HCT116 (cell line): ENCODE measurements around the gene TSSK2. TPM values are rescaled to one million over a fixed set of nuclear protein-coding genes. Genes with fewer than 3 reads are reported as not detected.

Source experiments
- ATAC-seq: fragments of 200-7000 bp; cut with Tn5 transposase; 2 replicates; pipeline ENCODE4 v1.9.1; 2020; ENCODE audit warnings: mild to moderate bottlenecking, moderate library complexity
- BruUV-seq: library from RNA; stranded (reverse); fragments of 400-500 nt; replicated peaks from 2 replicates; lab custom pipeline; 2021; lab: Mats Ljungman, UMichigan
- CTCF ChIA-PET: fragments of 300-600 bp; sonication (Branson Sonifier 250); formaldehyde crosslinking; loops from one replicate; lab custom pipeline; 2021; ENCODE audit warnings: antibody characterized with exemption; lab: Charles Lee
- POLR2A ChIA-PET: fragments of 300-600, 350-600 bp; sonication (Branson Sonifier 250); formaldehyde crosslinking; loops from one replicate; lab custom pipeline; 2021; ENCODE audit warnings: antibody characterized with exemption; lab: Charles Lee
- RAD21 ChIA-PET, 2 experiments: fragments of 300-600 bp; sonication (Branson Sonifier 250); formaldehyde crosslinking; loops; one replicate each; lab custom pipeline; 2023; ENCODE audit warnings: low total read pairs in 2 of 2; ENCODE audit not compliant: uncharacterized antibody in 2 of 2, unreplicated experiment in 2 of 2, low non-redundant PET in 1 of 2; lab: Charles Lee
- DNase-seq: peaks from one replicate; pipeline ENCODE4 v3.0.0-alpha.2; 2010; ENCODE audit warnings: low read depth, low spot score
- H2AFZ ChIP-seq: fragments of 200-600 bp; shearing (Covaris generic), sonication (generic); 2 replicates; pipeline ENCODE4 v1.6.1; 2017; ENCODE audit warnings: low read depth, mixed run types, mixed read lengths, antibody characterized with exemption, low read length; ENCODE audit not compliant: poor library complexity, severe bottlenecking
- H3K27ac ChIP-seq: 2 replicates; pipeline ENCODE4 v1.5.1; 2012; ENCODE audit warnings: low read depth, low read length
- H3K27me3 ChIP-seq: fragments of 200-600 bp; sonication (generic); 2 replicates; pipeline ENCODE4 v1.6.1; 2016; ENCODE audit warnings: mixed run types, low read length, mixed read lengths; ENCODE audit not compliant: insufficient read depth
- H3K36me3 ChIP-seq, 2 experiments: fragments of 200-500 bp in 1 of 2; fragments of 200-600 bp in 1 of 2; sonication (Bioruptor generic) in 1 of 2; sonication (generic) in 1 of 2; 2 replicates each; pipeline versions ENCODE4 v1.5.1 to v1.6.1; 2014 to 2016; ENCODE audit warnings: low read length in 2 of 2, inconsistent platforms in 1 of 2, mixed read lengths in 1 of 2, mixed run types in 1 of 2; ENCODE audit not compliant: insufficient read depth in 2 of 2, control insufficient read depth in 1 of 2
- H3K4me1 ChIP-seq, 2 experiments: fragments of 200-600 bp in 1 of 2; sonication (generic) in 1 of 2; 2 replicates each; pipeline versions ENCODE4 v1.5.1 to v1.6.1; 2012 to 2017; ENCODE audit warnings: low read length in 2 of 2, inconsistent platforms in 1 of 2, mild to moderate bottlenecking in 1 of 2, mixed read lengths in 1 of 2, mixed run types in 1 of 2, moderate library complexity in 1 of 2; ENCODE audit not compliant: insufficient read depth in 2 of 2, control insufficient read depth in 1 of 2
- H3K4me2 ChIP-seq: fragments of 200-600 bp; sonication (generic); 2 replicates; pipeline ENCODE4 v1.6.1; 2017; ENCODE audit warnings: mixed run types, low read length, mixed read lengths
- H3K4me3 ChIP-seq, 2 experiments: fragments of 200-600 bp in 1 of 2; sonication (generic) in 1 of 2; replicated peaks in 1 of 2; 2 replicates each; pipeline ENCODE4 v1.5.1; 2011 to 2016; ENCODE audit warnings: low read length in 2 of 2, control low read depth in 1 of 2, low read depth in 1 of 2, mild to moderate bottlenecking in 1 of 2, mixed read lengths in 1 of 2, mixed run types in 1 of 2
- H3K79me2 ChIP-seq: fragments of 200-600 bp; sonication (generic); 2 replicates; pipeline ENCODE4 v1.6.1; 2017; ENCODE audit warnings: mild to moderate bottlenecking, mixed run types, low read length, moderate library complexity, mixed read lengths; ENCODE audit not compliant: insufficient read depth
- H3K9ac ChIP-seq: fragments of 200-600 bp; sonication (generic); 2 replicates; pipeline ENCODE4 v1.6.1; 2016; ENCODE audit warnings: low read length, mixed read lengths
- H3K9me2 ChIP-seq: fragments of 200-600 bp; sonication (generic), shearing (Covaris generic); 2 replicates; pipeline ENCODE4 v1.6.1; 2017; ENCODE audit warnings: mixed run types, mild to moderate bottlenecking, moderate library complexity; ENCODE audit not compliant: insufficient read depth
- H3K9me3 ChIP-seq, 2 experiments: fragments of 200-500 bp in 1 of 2; fragments of 200-600 bp in 1 of 2; sonication (Bioruptor generic) in 1 of 2; sonication (generic) in 1 of 2; 2 replicates each; pipeline ENCODE4 v1.6.1; 2014 to 2017; ENCODE audit warnings: low read length in 2 of 2, mixed read lengths in 2 of 2, inconsistent platforms in 1 of 2, low read depth in 1 of 2, mild to moderate bottlenecking in 1 of 2, mixed run types in 1 of 2, moderate library complexity in 1 of 2; ENCODE audit not compliant: control insufficient read depth in 1 of 2, insufficient read depth in 1 of 2
- H4K20me1 ChIP-seq: fragments of 200-600 bp; sonication (generic), shearing (Covaris generic); 2 replicates; pipeline ENCODE4 v1.6.1; 2017; ENCODE audit warnings: mixed run types, mild to moderate bottlenecking, moderate library complexity; ENCODE audit not compliant: insufficient read depth
- ATF3 ChIP-seq: IDR thresholded peaks from 2 replicates; pipeline ENCODE4 v1.6.1; 2012
- CTCF ChIP-seq, 3 experiments: fragments of 200-600 bp in 1 of 3; sonication (generic) in 1 of 3; IDR thresholded peaks in 2 of 3; conservative IDR thresholded peaks in 1 of 3; 2 replicates each; pipeline ENCODE4 v1.5.1; 2012 to 2017; ENCODE audit warnings: low read depth in 2 of 3, low read length in 2 of 3, antibody characterized with exemption in 1 of 3, borderline replicate concordance in 1 of 3, control low read depth in 1 of 3, mild to moderate bottlenecking in 1 of 3, mixed read lengths in 1 of 3, mixed run types in 1 of 3, moderate library complexity in 1 of 3; ENCODE audit not compliant: insufficient read depth in 1 of 3
- EZH2phosphoT487 ChIP-seq: fragments of 200-600 bp; IDR thresholded peaks from 2 replicates; pipeline ENCODE4 v1.6.1; 2018; ENCODE audit warnings: antibody characterized with exemption, borderline replicate concordance
- MAX ChIP-seq: IDR thresholded peaks from 2 replicates; pipeline ENCODE4 v1.6.1; 2012
- REST ChIP-seq: IDR thresholded peaks from 2 replicates; pipeline ENCODE4 v1.6.1; 2012; ENCODE audit warnings: low read depth
- intact Hi-C: fragments of 100-400 bp; cut with micrococcal nuclease; formaldehyde crosslinking; loops from 2 replicates; pipeline ENCODE4 v1.10.0; 2022
- total RNA-seq: library from RNA; stranded (reverse); gene quantifications from one replicate; pipeline ENCODE4 v1.2.1, GENCODE V29; 2021; ENCODE audit not compliant: unreplicated experiment

Gene TSSK2
- total RNA-seq, 1 experiment from 2014 or later, result not detected

- no TSS peak for BruUV-seq
- POLR2A ChIA-PET, result interaction anchor here (2.6 kb wide), 1 partner anchor 11 kb away, joined by 6 read pairs; the partner anchor contains the start of gene DGCR2
Measured at GRCh38 chr22:19111140-19111539, 20.0 kb upstream of the TSSK2 start.

GRCh38 chr22:19111584-19111983, 19.5 kb upstream of the TSSK2 start:
- no peak overlapping the region for H3K9ac ChIP-seq
- intact Hi-C loops, result no loop called here
- RAD21 ChIA-PET, result no interaction called here
- POLR2A ChIA-PET, result interaction anchor here (2.6 kb wide), 1 partner anchor 10 kb away, joined by 6 read pairs; the partner anchor contains the start of gene DGCR2
- H3K36me3 ChIP-seq, result no peaks in the 10 kb centered on the region
- CTCF ChIA-PET, result interaction anchor here (1.0 kb wide), 1 partner anchor 33 kb away, joined by 4 read pairs; the partner anchor contains the start of gene ESS2
- no peak for TF ChIP-seq CTCF (IDR thresholded peaks at IDR 0.05 in 2 of 3, conservative IDR thresholded peaks at IDR 0.05 in 1 of 3; ENCODE audit: borderline replicate concordance in 1 of 3, insufficient read depth in 1 of 3, low read depth in 2 of 3, low read length in 2 of 3)
- no peak for TF ChIP-seq MAX
- no peak for TF ChIP-seq ATF3
- TF ChIP-seq REST, result no peak
- no peaks in the 10 kb centered on the region for H3K9me2 ChIP-seq
- no TSS peak for BruUV-seq
- H2AFZ ChIP-seq, result no peak overlapping the region
- ATAC-seq, result no peak
- H3K4me2 ChIP-seq, result no peak overlapping the region
- H3K9me3 ChIP-seq, result no peaks in the 10 kb centered on the region
- no peaks in the 10 kb centered on the region for H3K27me3 ChIP-seq
- H3K27ac ChIP-seq, result no peak overlapping the region
- peaks cover 89% of the 10 kb centered on the region for H3K79me2 ChIP-seq
- H4K20me1 ChIP-seq, result no peaks in the 10 kb centered on the region
- no peak overlapping the region for H3K4me3 ChIP-seq
- no peaks in the 10 kb centered on the region for H3K4me1 ChIP-seq
- DNase-seq, result no peak

More at GRCh38 chr22:19111140-19111539, 20.0 kb upstream of the TSSK2 start:
- H4K20me1 ChIP-seq, result no peaks in the 10 kb centered on the region
- no peak overlapping the region for H3K4me3 ChIP-seq
- intact Hi-C loops, result no loop called here
- H2AFZ ChIP-seq, result no peak overlapping the region
- ChIA-PET RAD21 (no interaction called here), CTCF (interaction anchor here (1.0 to 1.4 kb wide), 2 partner anchors 34 to 519 kb away, joined by 3 to 4 read pairs; partner anchors contain the start of gene ESS2)
- TF ChIP-seq CTCF (IDR thresholded peaks at IDR 0.05 in 2 of 3, conservative IDR thresholded peaks at IDR 0.05 in 1 of 3; ENCODE audit: borderline replicate concordance in 1 of 3, insufficient read depth in 1 of 3, low read depth in 2 of 3, low read length in 2 of 3) (0 out of 6 replicates have a peak, but pooled peaks of 1 of the 3 experiments have one; percentile 14), EZH2phosphoT487 (no peak)
- DNase-seq (no peak), ATAC-seq (no peak)
- no peaks in the 10 kb centered on the region for H3K36me3 ChIP-seq
- no peaks in the 10 kb centered on the region for H3K9me2 ChIP-seq
- no peaks in the 10 kb centered on the region for H3K4me1 ChIP-seq
- H3K27ac ChIP-seq, result no peak overlapping the region
- H3K27me3 ChIP-seq, result no peaks in the 10 kb centered on the region
- no peak overlapping the region for H3K4me2 ChIP-seq
- H3K9me3 ChIP-seq, result no peaks in the 10 kb centered on the region
- H3K79me2 ChIP-seq, result peaks cover 89% of the 10 kb centered on the region
- H3K9ac ChIP-seq, result no peak overlapping the region
